DND-41 (cell line): ENCODE data around the gene HJV.

Experiments used
- ATAC-seq: fragments of 200-7000 bp; cut with Tn5 transposase; 3 replicates; pipeline ENCODE4 v1.9.1; 2021; ENCODE audit warnings: low read depth; ENCODE audit not compliant: insufficient read depth
- DNase-seq: peaks from one replicate; pipeline ENCODE4 v3.0.0-alpha.2; 2020
- H2AFZ ChIP-seq: 2 replicates; pipeline ENCODE4 v1.6.0; 2012; ENCODE audit warnings: low read depth, low read length
- H3K27ac ChIP-seq: 2 replicates; pipeline ENCODE4 v1.5.1; 2012; ENCODE audit warnings: low read length, inconsistent platforms
- H3K27me3 ChIP-seq: fragments of 200-600 bp; sonication (generic); 2 replicates; pipeline ENCODE4 v1.6.0; 2012; ENCODE audit warnings: low read length, mild to moderate bottlenecking, inconsistent platforms; ENCODE audit not compliant: insufficient read depth, poor library complexity
- H3K36me3 ChIP-seq: 2 replicates; pipeline ENCODE4 v1.5.1; 2012; ENCODE audit warnings: low read length, inconsistent platforms; ENCODE audit not compliant: insufficient read depth
- H3K4me1 ChIP-seq: 2 replicates; pipeline ENCODE4 v1.5.1; 2012; ENCODE audit warnings: mild to moderate bottlenecking, low read length; ENCODE audit not compliant: insufficient read depth
- H3K4me2 ChIP-seq: 2 replicates; pipeline ENCODE4 v1.6.0; 2012; ENCODE audit warnings: mild to moderate bottlenecking, moderate library complexity, low read length, inconsistent platforms; ENCODE audit not compliant: insufficient read depth
- H3K4me3 ChIP-seq, 2 experiments: fragments of 200-600 bp in 1 of 2; shearing (Covaris generic) in 1 of 2; 2 replicates each; pipeline ENCODE4 v1.5.1; 2012 to 2016; ENCODE audit warnings: inconsistent platforms in 2 of 2, low read length in 2 of 2, mild to moderate bottlenecking in 2 of 2, low read depth in 1 of 2, moderate library complexity in 1 of 2
- H3K79me2 ChIP-seq: 2 replicates; pipeline ENCODE4 v1.6.0; 2012; ENCODE audit warnings: low read length, inconsistent platforms; ENCODE audit not compliant: insufficient read depth
- H3K9ac ChIP-seq: 2 replicates; pipeline ENCODE4 v1.6.0; 2012; ENCODE audit warnings: low read depth, mild to moderate bottlenecking, inconsistent platforms, low read length, moderate library complexity
- H3K9me3 ChIP-seq: 2 replicates; pipeline ENCODE4 v1.5.1; 2012; ENCODE audit warnings: low read length, moderate library complexity, mild to moderate bottlenecking, inconsistent platforms; ENCODE audit not compliant: insufficient read depth, severe bottlenecking
- H4K20me1 ChIP-seq: 2 replicates; pipeline ENCODE4 v1.6.0; 2012; ENCODE audit warnings: low read length; ENCODE audit not compliant: insufficient read depth
- EZH2 ChIP-seq: IDR thresholded peaks from 3 replicates; pipeline ENCODE4 v1.6.1; 2012; ENCODE audit warnings: borderline replicate concordance, low read depth, mild to moderate bottlenecking, moderate library complexity, low read length, inconsistent platforms; ENCODE audit not compliant: severe bottlenecking
- TF ChIP-seq, protein P1 (sequence below): IDR thresholded peaks from 2 replicates; pipeline ENCODE4 v1.5.1; 2012; ENCODE audit warnings: borderline replicate concordance, low read length, moderate library complexity, mild to moderate bottlenecking; ENCODE audit not compliant: poor library complexity, severe bottlenecking; ENCODE audit errors: extremely low read depth

HJV gene

DNA sequence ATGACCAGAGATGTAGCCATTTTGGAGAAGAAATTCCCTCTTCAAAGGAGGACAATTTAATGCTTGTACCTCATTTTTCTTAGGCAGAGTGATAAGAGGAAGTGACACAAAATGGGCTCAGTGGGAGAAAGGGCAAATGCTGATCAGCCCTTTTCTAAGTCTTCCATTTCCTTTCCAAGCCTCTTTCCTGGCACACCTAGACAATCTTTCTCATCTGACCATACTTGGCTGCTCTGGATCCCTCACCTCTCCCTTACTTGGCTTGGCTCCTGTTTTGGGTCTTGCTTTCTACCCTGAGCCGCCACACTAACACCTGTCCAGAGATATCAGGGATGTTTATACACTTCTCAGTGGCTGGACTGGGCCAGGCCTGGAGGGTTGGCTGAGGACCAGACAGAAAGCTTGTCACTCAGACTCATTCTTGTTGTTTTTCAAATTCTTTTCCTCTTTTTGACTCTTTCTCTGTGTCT lies 38.3 kb downstream of the HJV start:
- H2AFZ ChIP-seq, result no peak overlapping the region
- H3K4me2 ChIP-seq, result no peak overlapping the region
- DNase-seq (no peak), ATAC-seq (no peak)
- no peaks in the 10 kb centered on the region for H3K27me3 ChIP-seq
- peaks cover 3% of the 10 kb centered on the region; the same call in 1 of the 2 replicates for H3K36me3 ChIP-seq
- H3K4me1 ChIP-seq, result peaks cover 33% of the 10 kb centered on the region
- no peak overlapping the region for H3K9ac ChIP-seq
- H3K9me3 ChIP-seq, result no peaks in the 10 kb centered on the region
- H3K4me3 ChIP-seq, result no peak overlapping the region
- H4K20me1 ChIP-seq, result no peaks in the 10 kb centered on the region
- TF ChIP-seq, protein P1, sequence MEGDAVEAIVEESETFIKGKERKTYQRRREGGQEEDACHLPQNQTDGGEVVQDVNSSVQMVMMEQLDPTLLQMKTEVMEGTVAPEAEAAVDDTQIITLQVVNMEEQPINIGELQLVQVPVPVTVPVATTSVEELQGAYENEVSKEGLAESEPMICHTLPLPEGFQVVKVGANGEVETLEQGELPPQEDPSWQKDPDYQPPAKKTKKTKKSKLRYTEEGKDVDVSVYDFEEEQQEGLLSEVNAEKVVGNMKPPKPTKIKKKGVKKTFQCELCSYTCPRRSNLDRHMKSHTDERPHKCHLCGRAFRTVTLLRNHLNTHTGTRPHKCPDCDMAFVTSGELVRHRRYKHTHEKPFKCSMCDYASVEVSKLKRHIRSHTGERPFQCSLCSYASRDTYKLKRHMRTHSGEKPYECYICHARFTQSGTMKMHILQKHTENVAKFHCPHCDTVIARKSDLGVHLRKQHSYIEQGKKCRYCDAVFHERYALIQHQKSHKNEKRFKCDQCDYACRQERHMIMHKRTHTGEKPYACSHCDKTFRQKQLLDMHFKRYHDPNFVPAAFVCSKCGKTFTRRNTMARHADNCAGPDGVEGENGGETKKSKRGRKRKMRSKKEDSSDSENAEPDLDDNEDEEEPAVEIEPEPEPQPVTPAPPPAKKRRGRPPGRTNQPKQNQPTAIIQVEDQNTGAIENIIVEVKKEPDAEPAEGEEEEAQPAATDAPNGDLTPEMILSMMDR, result no peak
- TF ChIP-seq EZH2, result no peak
- no peak overlapping the region for H3K27ac ChIP-seq
- H3K79me2 ChIP-seq, result no peaks in the 10 kb centered on the region

DNA sequence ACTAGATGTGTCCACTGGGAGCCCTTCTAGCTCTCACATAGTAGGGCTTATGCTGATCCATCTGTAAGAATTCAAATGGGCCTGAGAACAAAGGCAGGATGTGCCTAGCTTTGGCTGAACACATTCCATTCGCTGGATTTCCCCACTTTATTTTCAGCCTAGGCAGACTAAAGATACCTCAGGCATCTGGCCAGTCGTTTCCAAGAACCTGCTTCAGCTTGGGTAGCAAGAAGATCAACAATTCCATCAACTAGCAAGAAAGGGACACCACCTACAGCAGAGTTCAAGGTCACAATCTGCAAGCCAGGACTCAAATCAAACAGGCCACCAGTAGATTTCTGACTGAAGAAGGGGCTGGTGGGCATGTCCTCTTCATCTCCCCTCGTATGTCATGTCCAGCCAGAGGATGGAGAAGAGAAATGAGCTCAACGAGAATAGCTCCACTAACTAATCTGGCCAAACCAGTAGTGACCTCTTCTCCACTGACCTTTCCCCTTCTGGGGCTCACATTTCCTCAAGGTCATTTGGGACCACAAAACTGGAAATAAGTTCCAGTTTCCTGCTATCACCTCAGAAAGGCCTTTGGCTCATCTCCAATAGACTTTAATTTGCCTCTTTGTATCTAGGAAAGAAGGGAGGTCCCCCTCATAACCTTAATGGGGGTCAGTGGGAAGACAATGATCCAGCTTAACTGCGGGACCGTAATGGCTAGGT lies 39.4 kb downstream of the HJV start:
- Histone ChIP-seq H3K4me3 (no peak overlapping the region), H4K20me1 (no peaks in the 10 kb centered on the region), H2AFZ (no peak overlapping the region), H3K4me2 (no peak overlapping the region), H3K27ac (no peak overlapping the region), H3K9me3 (no peaks in the 10 kb centered on the region), H3K36me3 (peaks cover 7% of the 10 kb centered on the region; the same call in 1 of the 2 replicates), H3K4me1 (peaks cover 44% of the 10 kb centered on the region), H3K27me3 (no peaks in the 10 kb centered on the region), H3K9ac (no peak overlapping the region), H3K79me2 (no peaks in the 10 kb centered on the region)
- TF ChIP-seq, protein P1, result no peak
- no peak for TF ChIP-seq EZH2
- DNase-seq (no peak), ATAC-seq (no peak)

DNA sequence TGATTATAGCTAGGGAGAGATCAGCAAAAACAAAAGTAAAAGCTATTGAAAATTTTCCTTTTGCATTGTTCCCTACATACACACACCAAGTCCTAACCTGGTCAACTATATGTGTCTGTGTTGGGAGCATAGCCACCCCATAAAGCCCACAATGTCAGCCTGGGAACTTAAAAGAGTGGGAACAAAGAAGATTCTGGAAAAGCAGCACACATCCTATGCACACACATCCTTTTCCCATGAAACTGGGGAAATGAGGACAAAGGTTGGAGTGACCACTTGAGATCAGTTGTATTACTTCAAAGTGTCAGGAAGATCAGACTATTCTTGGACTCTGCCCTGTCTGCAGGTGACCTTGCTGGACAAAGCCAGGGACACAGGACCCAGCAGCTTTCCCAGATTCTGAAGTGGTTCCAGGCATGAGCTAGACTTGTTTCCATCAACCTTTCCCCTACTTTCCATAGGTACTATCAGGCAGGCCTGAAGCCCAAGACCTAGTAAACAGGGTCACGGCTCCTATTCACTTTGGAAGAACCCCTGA lies 41.0 kb downstream of the HJV start:
- ATAC-seq, result no peak
- H3K4me2 ChIP-seq, result no peak overlapping the region
- peaks cover 43% of the 10 kb centered on the region for H3K4me1 ChIP-seq

DNA sequence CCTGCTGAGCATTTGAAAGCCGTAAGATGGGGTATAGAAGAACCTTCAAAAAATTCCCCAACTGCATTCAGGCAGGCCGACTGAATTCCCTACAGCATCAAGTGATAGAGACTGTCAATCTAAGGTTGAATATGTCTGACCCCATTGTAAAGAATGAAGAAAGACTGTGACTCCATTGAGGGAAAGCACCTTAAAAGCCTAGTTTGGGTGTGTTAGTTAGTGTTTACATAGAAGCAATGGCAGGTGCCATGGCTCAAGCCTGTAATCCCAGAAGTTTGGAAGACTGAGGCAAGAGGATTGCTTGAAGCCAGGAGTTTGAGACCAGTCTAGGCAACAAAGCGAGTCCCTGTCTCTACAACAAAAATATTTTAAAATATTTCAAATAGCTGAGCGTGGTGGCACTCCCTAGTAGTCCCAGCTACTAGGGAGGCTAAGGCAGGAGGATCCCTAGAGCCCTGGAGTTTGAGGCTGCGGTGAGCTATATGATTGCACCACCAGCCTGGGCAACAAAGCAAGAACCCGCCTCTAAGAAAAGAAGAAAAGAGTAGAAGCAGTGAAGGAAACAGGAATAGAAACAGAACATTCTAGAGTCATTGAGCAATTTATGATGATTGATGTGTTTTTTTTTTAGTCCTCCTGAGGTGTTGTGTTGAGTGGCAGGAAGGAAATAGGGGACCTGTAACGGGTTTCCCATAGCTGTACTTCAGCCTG lies 41.6 kb downstream of the HJV start:
- H3K4me1 ChIP-seq, result peaks cover 39% of the 10 kb centered on the region
- no peaks in the 10 kb centered on the region for H3K27me3 ChIP-seq
- H3K36me3 ChIP-seq, result peaks cover 7% of the 10 kb centered on the region; the same call in 1 of the 2 replicates
- H4K20me1 ChIP-seq, result no peaks in the 10 kb centered on the region
- H3K9ac ChIP-seq, result peak overlapping the region; percentile 32; the same call in 1 of the 2 replicates
- H3K79me2 ChIP-seq, result no peaks in the 10 kb centered on the region
- TF ChIP-seq, protein P1, result no peak
- TF ChIP-seq EZH2, result no peak
- H3K9me3 ChIP-seq, result no peaks in the 10 kb centered on the region
- H3K4me3 ChIP-seq, result 0 out of 4 replicates have a peak overlapping the region, but pooled peaks of 1 of the 2 experiments have one; percentile 2
- ATAC-seq (no peak), DNase-seq (no peak)
- H2AFZ ChIP-seq, result peak overlapping the region; percentile 27
- H3K27ac ChIP-seq, result peak overlapping the region; percentile 88
- peak overlapping the region; percentile 60; the same call in 1 of the 2 replicates for H3K4me2 ChIP-seq

More for the DNA sequence above, 41.0 kb downstream of the HJV start:
- Histone ChIP-seq H3K27me3 (no peaks in the 10 kb centered on the region), H3K79me2 (no peaks in the 10 kb centered on the region), H3K4me3 (no peak overlapping the region), H3K36me3 (peaks cover 7% of the 10 kb centered on the region; the same call in 1 of the 2 replicates), H3K9me3 (no peaks in the 10 kb centered on the region), H3K27ac (peak overlapping the region; percentile 88), H4K20me1 (no peaks in the 10 kb centered on the region), H3K9ac (no peak overlapping the region; the same call in 1 of the 2 replicates), H2AFZ (no peak overlapping the region)
- DNase-seq, result no peak
- TF ChIP-seq EZH2, result no peak
